GM06990 (cell line): Measurements from ENCODE around the gene PDK2.

Experiments used
- DNase-seq: peaks from one replicate; pipeline ENCODE4 v3.0.0-alpha.2; 2011; ENCODE audit not compliant: insufficient read length; ENCODE audit errors: extremely low read depth
- H3K27me3 ChIP-seq: replicated peaks from 2 replicates; pipeline ENCODE4 v1.6.0; 2011; ENCODE audit warnings: low read length; ENCODE audit not compliant: control insufficient read depth, insufficient read depth
- H3K36me3 ChIP-seq: 2 replicates; pipeline ENCODE4 v1.5.1; 2011; ENCODE audit warnings: low read length; ENCODE audit not compliant: control insufficient read depth, insufficient read depth
- H3K4me3 ChIP-seq: replicated peaks from 2 replicates; pipeline ENCODE4 v1.5.1; 2011; ENCODE audit warnings: low read depth, mild to moderate bottlenecking, control low read depth, low read length
- TF ChIP-seq, protein P1 (sequence below): IDR thresholded peaks from 2 replicates; pipeline ENCODE4 v1.5.1; 2011; ENCODE audit warnings: low read length, control low read depth, mild to moderate bottlenecking, inconsistent platforms; ENCODE audit not compliant: insufficient read depth, poor library complexity, severe bottlenecking

PDK2 gene

DNA sequence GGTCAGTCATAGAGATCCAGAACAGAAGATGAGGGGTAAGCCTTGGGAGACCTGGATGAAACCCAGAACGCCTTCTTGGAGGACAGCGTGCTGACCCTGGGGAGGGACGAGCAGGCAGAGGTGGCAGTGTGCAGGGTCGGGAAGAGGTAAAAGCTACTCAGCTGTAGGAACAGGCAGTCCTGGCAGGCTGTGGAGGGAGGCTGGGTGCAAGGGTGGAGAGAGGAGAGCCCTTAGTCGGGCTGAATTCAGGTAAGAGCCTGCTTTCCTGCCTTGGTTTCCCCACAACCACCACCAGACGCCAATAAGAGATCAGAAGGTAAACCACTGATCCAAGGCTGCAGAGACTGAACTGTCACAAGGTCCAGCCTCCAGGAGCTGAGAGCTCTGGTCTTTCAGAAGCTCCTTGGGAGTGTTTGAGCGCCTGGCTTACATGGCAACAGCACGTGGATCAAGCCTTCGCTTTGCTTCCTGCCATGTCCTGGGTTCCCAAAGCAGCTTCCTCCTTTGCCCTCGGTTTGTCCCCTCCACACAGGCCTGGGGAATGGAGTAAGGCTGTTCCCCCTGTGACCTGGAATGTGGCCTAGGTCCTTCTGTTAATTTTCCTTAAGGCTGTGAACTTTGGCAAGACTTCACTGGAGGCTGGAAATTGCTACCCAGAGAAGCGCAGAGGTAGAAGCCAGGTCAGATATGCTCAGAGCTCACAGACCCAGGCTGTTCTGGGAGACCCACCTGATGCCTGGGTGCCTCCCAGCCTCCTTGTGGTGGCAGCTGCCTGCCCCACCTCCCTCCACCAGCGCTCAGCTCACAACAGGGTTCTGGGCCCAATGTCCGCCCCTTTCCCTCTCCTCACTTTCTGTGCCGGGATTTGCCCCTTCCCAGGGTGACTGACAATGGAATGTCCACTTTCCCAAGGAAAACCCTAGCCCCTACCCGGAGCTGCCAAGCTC, 3.9 kb upstream of the PDK2 start:
- TF ChIP-seq, protein P1, sequence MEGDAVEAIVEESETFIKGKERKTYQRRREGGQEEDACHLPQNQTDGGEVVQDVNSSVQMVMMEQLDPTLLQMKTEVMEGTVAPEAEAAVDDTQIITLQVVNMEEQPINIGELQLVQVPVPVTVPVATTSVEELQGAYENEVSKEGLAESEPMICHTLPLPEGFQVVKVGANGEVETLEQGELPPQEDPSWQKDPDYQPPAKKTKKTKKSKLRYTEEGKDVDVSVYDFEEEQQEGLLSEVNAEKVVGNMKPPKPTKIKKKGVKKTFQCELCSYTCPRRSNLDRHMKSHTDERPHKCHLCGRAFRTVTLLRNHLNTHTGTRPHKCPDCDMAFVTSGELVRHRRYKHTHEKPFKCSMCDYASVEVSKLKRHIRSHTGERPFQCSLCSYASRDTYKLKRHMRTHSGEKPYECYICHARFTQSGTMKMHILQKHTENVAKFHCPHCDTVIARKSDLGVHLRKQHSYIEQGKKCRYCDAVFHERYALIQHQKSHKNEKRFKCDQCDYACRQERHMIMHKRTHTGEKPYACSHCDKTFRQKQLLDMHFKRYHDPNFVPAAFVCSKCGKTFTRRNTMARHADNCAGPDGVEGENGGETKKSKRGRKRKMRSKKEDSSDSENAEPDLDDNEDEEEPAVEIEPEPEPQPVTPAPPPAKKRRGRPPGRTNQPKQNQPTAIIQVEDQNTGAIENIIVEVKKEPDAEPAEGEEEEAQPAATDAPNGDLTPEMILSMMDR, result no peak
- H3K36me3 ChIP-seq, result no peaks in the 10 kb centered on the region; the same call in 1 of the 2 replicates
- no peaks in the 10 kb centered on the region for H3K27me3 ChIP-seq
- H3K4me3 ChIP-seq, result no peak overlapping the region
- no peak for DNase-seq

DNA sequence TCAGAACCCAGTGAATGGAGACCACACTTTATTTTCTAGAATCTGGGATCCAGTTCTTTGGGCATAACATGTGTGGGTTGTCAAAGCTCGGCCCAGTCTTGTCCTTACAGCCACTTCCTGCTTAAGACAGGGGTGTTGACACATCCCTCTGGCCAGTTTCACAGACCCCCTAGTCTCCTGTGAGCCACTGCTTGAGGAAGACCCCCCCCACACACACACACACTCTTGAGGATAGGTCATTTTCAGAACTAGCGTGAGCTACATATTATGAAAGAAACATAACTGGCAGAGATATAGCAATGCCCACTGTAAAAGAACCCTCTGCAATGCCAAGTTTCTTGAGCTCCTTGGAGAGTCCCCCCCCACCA, 3.2 kb upstream of the PDK2 start:
- DNase-seq, result no peak
- H3K27me3 ChIP-seq, result no peaks in the 10 kb centered on the region
- no peak overlapping the region for H3K4me3 ChIP-seq
- TF ChIP-seq, protein P1, result no peak
- no peaks in the 10 kb centered on the region; the same call in 1 of the 2 replicates for H3K36me3 ChIP-seq

GRCh38 chr17:50093246-50093645, 1.9 kb upstream of the PDK2 start:
- TF ChIP-seq, protein P1, result no peak
- no peak overlapping the region for H3K4me3 ChIP-seq
- no peaks in the 10 kb centered on the region; the same call in none of the 2 replicates for H3K36me3 ChIP-seq
- H3K27me3 ChIP-seq, result no peaks in the 10 kb centered on the region
- DNase-seq, result no peak

- Histone ChIP-seq H3K4me3 (no peak overlapping the region), H3K27me3 (no peaks in the 10 kb centered on the region), H3K36me3 (no peaks in the 10 kb centered on the region; the same call in none of the 2 replicates)
- TF ChIP-seq, protein P1, result no peak
- no peak for DNase-seq
Observed at GRCh38 chr17:50093807-50094206, 1.3 kb upstream of the PDK2 start.

- Histone ChIP-seq H3K4me3 (peak overlapping the region; percentile 84), H3K27me3 (no peaks in the 10 kb centered on the region), H3K36me3 (no peaks in the 10 kb centered on the region; the same call in none of the 2 replicates)
- DNase-seq, result peak; percentile 73
- TF ChIP-seq, protein P1, result peak; percentile 88
Observed at GRCh38 chr17:50094243-50094752, 853 bp upstream of the PDK2 start.
